SU-DHL-6 (cell line): ENCODE data around the gene ZIK1.

Experiments
- H2AFZ ChIP-seq: fragments of 200-600 bp; sonication (generic); 2 replicates; pipeline ENCODE4 v1.6.1; 2014; ENCODE audit warnings: low read depth, mild to moderate bottlenecking, moderate library complexity, mixed read lengths, antibody characterized with exemption, low read length; ENCODE audit not compliant: severe bottlenecking
- H3F3A ChIP-seq: fragments of 200-600 bp; shearing (Covaris generic); 2 replicates; pipeline ENCODE4 v1.6.0; 2016; ENCODE audit warnings: antibody characterized with exemption, mild to moderate bottlenecking; ENCODE audit not compliant: insufficient read depth
- H3K27ac ChIP-seq: fragments of 200-600 bp; sonication (generic); 2 replicates; pipeline ENCODE4 v1.5.1; 2016; ENCODE audit warnings: low read depth, mild to moderate bottlenecking, low read length, moderate library complexity, mixed read lengths
- H3K27me3 ChIP-seq: fragments of 200-600 bp; sonication (generic), shearing (Covaris generic); 2 replicates; pipeline ENCODE4 v1.6.0; 2014; ENCODE audit warnings: mild to moderate bottlenecking, low read length
- H3K36me3 ChIP-seq: fragments of 200-600 bp; sonication (generic); 2 replicates; pipeline ENCODE4 v1.6.1; 2014; ENCODE audit warnings: mild to moderate bottlenecking, low read length, mixed read lengths
- H3K4me2 ChIP-seq: fragments of 300-600, 200-600 bp; shearing (Covaris generic), sonication (generic); 2 replicates; pipeline ENCODE4 v1.6.0; 2014; ENCODE audit warnings: low read length, low read depth, mild to moderate bottlenecking; ENCODE audit not compliant: poor library complexity, severe bottlenecking
- H3K4me3 ChIP-seq: fragments of 200-600 bp; sonication (generic); 2 replicates; pipeline ENCODE4 v1.5.1; 2014; ENCODE audit warnings: antibody characterized with exemption, low read length, mild to moderate bottlenecking, mixed read lengths; ENCODE audit not compliant: insufficient read depth, poor library complexity, severe bottlenecking
- H3K79me2 ChIP-seq: fragments of 200-600 bp; sonication (generic); 2 replicates; pipeline ENCODE4 v1.6.1; 2014; ENCODE audit warnings: mild to moderate bottlenecking, low read length, moderate library complexity; ENCODE audit not compliant: insufficient read depth
- H3K9ac ChIP-seq: fragments of 200-600 bp; sonication (generic); 2 replicates; pipeline ENCODE4 v1.7.0; 2014; ENCODE audit warnings: mild to moderate bottlenecking, low read length
- H3K9me2 ChIP-seq: fragments of 200-600 bp; sonication (generic); replicated peaks from 2 replicates; pipeline ENCODE4 v1.6.1; 2014; ENCODE audit warnings: low read length; ENCODE audit not compliant: insufficient read depth
- H3K9me3 ChIP-seq: fragments of 200-600 bp; sonication (generic); 2 replicates; pipeline ENCODE4 v1.6.1; 2014; ENCODE audit warnings: low read length, mixed read lengths; ENCODE audit not compliant: insufficient read depth
- H4K20me1 ChIP-seq: fragments of 200-600 bp; sonication (generic); 2 replicates; pipeline ENCODE4 v1.6.1; 2014; ENCODE audit warnings: low read depth, mild to moderate bottlenecking, antibody characterized with exemption, low read length, moderate library complexity, mixed read lengths
- CTCF ChIP-seq: fragments of 200-600 bp; sonication (generic); IDR thresholded peaks from one replicate; pipeline ENCODE4 v1.5.1; 2017; ENCODE audit warnings: antibody characterized with exemption, mild to moderate bottlenecking, low read length, moderate library complexity; ENCODE audit not compliant: insufficient read depth, poor library complexity, severe bottlenecking
- EZH2phosphoT487 ChIP-seq: fragments of 200-600 bp; sonication (generic), shearing (Covaris generic); conservative IDR thresholded peaks from 2 replicates; pipeline ENCODE4 v1.6.1; 2018; ENCODE audit warnings: mild to moderate bottlenecking, antibody characterized with exemption, low read length, moderate library complexity, mixed read lengths

ZIK1 gene

GRCh38 chr19:57583521-57584416 lies at the start of gene ZIK1:
TSS of gene ZIK1 (plus strand) at chr19:57584145. CDS start at chr19:57584357, 212 bp downstream.
- H3K27me3 ChIP-seq: no peaks in the 10 kb centered on the region
- no peak for TF ChIP-seq EZH2phosphoT487
- TF ChIP-seq CTCF: no peak
- no peak within 1 kb of the TSS for H3K27ac ChIP-seq
- peaks cover 5% of the 10 kb centered on the region; the same call in 1 of the 2 replicates for H3K9me3 ChIP-seq
- H3K4me3 ChIP-seq: no peak within 1 kb of the TSS
- no peak within 1 kb of the TSS for H3K4me2 ChIP-seq
- H3K9ac ChIP-seq: no peak within 1 kb of the TSS
- H3K79me2 ChIP-seq: no peaks in the 10 kb centered on the region
- no peaks in the 10 kb centered on the region for H3F3A ChIP-seq
- no peaks in the 10 kb centered on the region for H4K20me1 ChIP-seq
- no peaks in the 10 kb centered on the region for H3K36me3 ChIP-seq
- H3K9me2 ChIP-seq: no peaks in the 10 kb centered on the region
- no peak within 1 kb of the TSS for H2AFZ ChIP-seq

GRCh38 chr19:57537953-57538547 lies 45.9 kb upstream of the ZIK1 start:
- Histone ChIP-seq H3K27ac (no peak overlapping the region), H2AFZ (no peak overlapping the region), H3K4me2 (no peak overlapping the region), H4K20me1 (no peaks in the 10 kb centered on the region), H3K9ac (no peak overlapping the region), H3K27me3 (no peaks in the 10 kb centered on the region), H3K9me2 (no peaks in the 10 kb centered on the region), H3K79me2 (no peaks in the 10 kb centered on the region), H3K36me3 (peaks cover 65% of the 10 kb centered on the region), H3F3A (no peaks in the 10 kb centered on the region), H3K9me3 (peaks cover 65% of the 10 kb centered on the region), H3K4me3 (no peak overlapping the region)
- TF ChIP-seq CTCF (no peak), EZH2phosphoT487 (no peak)

GRCh38 chr19:57546513-57546912 lies 37.4 kb upstream of the ZIK1 start:
- H3K9me3 ChIP-seq: peaks cover 60% of the 10 kb centered on the region; the same call in 1 of the 2 replicates
- no peak overlapping the region for H2AFZ ChIP-seq
- no peak overlapping the region for H3K4me2 ChIP-seq
- no peak overlapping the region for H3K4me3 ChIP-seq
- no peaks in the 10 kb centered on the region for H3F3A ChIP-seq
- no peak for TF ChIP-seq CTCF
- no peak for TF ChIP-seq EZH2phosphoT487
- no peaks in the 10 kb centered on the region for H3K27me3 ChIP-seq
- no peak overlapping the region for H3K9ac ChIP-seq
- H3K79me2 ChIP-seq: no peaks in the 10 kb centered on the region
- H3K36me3 ChIP-seq: peaks cover 70% of the 10 kb centered on the region
- H3K27ac ChIP-seq: no peak overlapping the region
- H3K9me2 ChIP-seq: no peaks in the 10 kb centered on the region
- H4K20me1 ChIP-seq: no peaks in the 10 kb centered on the region
